HL-60 (cell line): ENCODE results near the gene LSM10.

ENCODE experiments used
- DNase-seq, 2 experiments: peaks; one replicate each; pipeline ENCODE4 v3.0.0-alpha.2; 2010 to 2020; ENCODE audit warnings: low read depth in 1 of 2, low spot score in 1 of 2
- H3K27ac ChIP-seq: fragments of 250-450 bp; sonication (Bioruptor Pico); replicated peaks from 2 replicates; pipeline ENCODE4 v1.5.1; 2020; ENCODE audit warnings: mild to moderate bottlenecking, moderate library complexity
- H3K27me3 ChIP-seq: fragments of 250-450 bp; sonication (Bioruptor Pico); 2 replicates; pipeline ENCODE4 v1.5.1; 2021; ENCODE audit warnings: mild to moderate bottlenecking, moderate library complexity; ENCODE audit not compliant: insufficient read depth, poor library complexity, severe bottlenecking
- H3K4me3 ChIP-seq: replicated peaks from 2 replicates; pipeline ENCODE4 v1.5.1; 2011; ENCODE audit warnings: mild to moderate bottlenecking, control low read depth, low read length; ENCODE audit not compliant: insufficient read depth
- GABPA ChIP-seq: IDR thresholded peaks from 2 replicates; pipeline ENCODE4 v1.6.1; 2012; ENCODE audit warnings: low read depth
- POLR2AphosphoS5 ChIP-seq: IDR thresholded peaks from 2 replicates; pipeline ENCODE4 v1.6.1; 2012; ENCODE audit warnings: low read depth
- REST ChIP-seq: IDR thresholded peaks from 2 replicates; pipeline ENCODE4 v1.6.1; 2012; ENCODE audit warnings: low read depth; ENCODE audit not compliant: insufficient replicate concordance
- SPI1 ChIP-seq: IDR thresholded peaks from 2 replicates; pipeline ENCODE4 v1.6.1; 2012; ENCODE audit warnings: low read depth, mild to moderate bottlenecking, borderline replicate concordance
- TF ChIP-seq, protein P1 (sequence below): IDR thresholded peaks from one replicate; pipeline ENCODE4 v1.5.1; 2011; ENCODE audit warnings: low read length, control low read depth, inconsistent platforms; ENCODE audit not compliant: insufficient read depth

The LSM10 gene

GRCh38 chr1:36401602-36402503, 4.1 kb upstream of the LSM10 start:
- peak overlapping the region; percentile 79 for H3K27ac ChIP-seq

DNA sequence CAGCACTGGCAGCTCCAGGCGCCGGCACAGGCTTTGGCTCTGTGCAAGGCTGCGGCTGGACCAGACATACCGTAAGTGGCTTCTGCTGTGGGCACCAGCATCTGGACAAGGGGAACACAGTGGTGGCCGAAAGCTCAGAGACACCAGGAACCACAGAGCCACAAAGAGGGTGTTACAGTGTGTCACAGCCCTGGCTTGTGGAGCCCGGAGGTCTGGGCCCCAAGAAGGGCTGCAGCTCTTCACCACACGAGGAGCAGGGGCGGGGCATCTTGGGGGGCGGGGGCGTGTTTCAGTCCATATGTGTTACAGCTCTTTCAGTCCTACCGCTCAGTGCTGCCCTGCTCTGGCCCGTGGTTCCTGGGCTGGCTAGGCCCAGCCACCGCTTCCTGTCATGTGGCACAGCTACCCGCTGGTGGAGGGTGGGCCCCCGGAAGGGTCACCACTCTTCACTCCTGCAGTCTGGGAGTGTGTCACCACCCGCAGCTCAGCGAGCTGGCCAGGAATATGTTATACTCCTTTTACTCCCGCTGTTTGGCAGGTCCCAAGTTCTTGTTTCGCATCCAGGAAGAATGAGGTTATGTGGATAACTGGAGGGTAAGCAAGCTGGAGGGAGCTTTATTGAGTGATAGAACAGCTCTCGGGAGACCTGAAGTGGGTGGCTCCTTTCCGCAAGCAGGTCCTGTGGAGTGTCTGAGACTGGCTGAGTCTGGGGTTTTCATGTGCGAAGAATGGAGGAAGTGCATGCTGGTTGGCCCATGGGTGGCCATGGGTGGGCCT, 3.3 kb upstream of the LSM10 start:
- Histone ChIP-seq H3K27ac (peak overlapping the region; percentile 79), H3K4me3 (peak overlapping the region; percentile 56), H3K27me3 (no peaks in the 10 kb centered on the region)
- peak; percentile 96 to 97 for DNase-seq
- TF ChIP-seq GABPA: peak; percentile 92
- TF ChIP-seq, protein P1, sequence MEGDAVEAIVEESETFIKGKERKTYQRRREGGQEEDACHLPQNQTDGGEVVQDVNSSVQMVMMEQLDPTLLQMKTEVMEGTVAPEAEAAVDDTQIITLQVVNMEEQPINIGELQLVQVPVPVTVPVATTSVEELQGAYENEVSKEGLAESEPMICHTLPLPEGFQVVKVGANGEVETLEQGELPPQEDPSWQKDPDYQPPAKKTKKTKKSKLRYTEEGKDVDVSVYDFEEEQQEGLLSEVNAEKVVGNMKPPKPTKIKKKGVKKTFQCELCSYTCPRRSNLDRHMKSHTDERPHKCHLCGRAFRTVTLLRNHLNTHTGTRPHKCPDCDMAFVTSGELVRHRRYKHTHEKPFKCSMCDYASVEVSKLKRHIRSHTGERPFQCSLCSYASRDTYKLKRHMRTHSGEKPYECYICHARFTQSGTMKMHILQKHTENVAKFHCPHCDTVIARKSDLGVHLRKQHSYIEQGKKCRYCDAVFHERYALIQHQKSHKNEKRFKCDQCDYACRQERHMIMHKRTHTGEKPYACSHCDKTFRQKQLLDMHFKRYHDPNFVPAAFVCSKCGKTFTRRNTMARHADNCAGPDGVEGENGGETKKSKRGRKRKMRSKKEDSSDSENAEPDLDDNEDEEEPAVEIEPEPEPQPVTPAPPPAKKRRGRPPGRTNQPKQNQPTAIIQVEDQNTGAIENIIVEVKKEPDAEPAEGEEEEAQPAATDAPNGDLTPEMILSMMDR: no peak
- TF ChIP-seq POLR2AphosphoS5: peak; percentile 95
- TF ChIP-seq SPI1: peak; percentile 78; the same call in 1 of the 2 replicates
- TF ChIP-seq REST: peak; percentile 67

More at GRCh38 chr1:36401602-36402503, 4.1 kb upstream of the LSM10 start:
- TF ChIP-seq SPI1: no peak
- TF ChIP-seq, protein P1: no peak
- TF ChIP-seq REST: no peak
- no peak for TF ChIP-seq GABPA
- TF ChIP-seq POLR2AphosphoS5: no peak
- Histone ChIP-seq H3K4me3 (peak overlapping the region; percentile 56), H3K27me3 (no peaks in the 10 kb centered on the region)
- no peak for DNase-seq

- no peak for TF ChIP-seq GABPA
- no peak for TF ChIP-seq REST
- TF ChIP-seq, protein P1: no peak
- TF ChIP-seq SPI1: no peak
- TF ChIP-seq POLR2AphosphoS5: no peak
- Histone ChIP-seq H3K27me3 (no peaks in the 10 kb centered on the region), H3K4me3 (peak overlapping the region; percentile 56), H3K27ac (peak overlapping the region; percentile 79)
- peak in 1 of 2 experiments; percentile 47 for DNase-seq
These were observed 2.8 kb upstream of the LSM10 start for GRCh38 chr1:36400514-36400824.
